SK-N-MC (cell line): ENCODE data around the gene PTPRA.

ENCODE experiments used
- EZH2 ChIP-seq: fragments of 200-600 bp; sonication (generic); IDR thresholded peaks from one replicate; pipeline ENCODE4 v1.6.1; 2017; ENCODE audit warnings: antibody characterized with exemption
- FOXP2 ChIP-seq: optimal IDR thresholded peaks from 2 replicates; pipeline ENCODE3; 2011; ENCODE audit warnings: mild to moderate bottlenecking, moderate library complexity; ENCODE audit not compliant: insufficient read depth; ENCODE audit errors: extremely low read length, control extremely low read depth
- POLR2AphosphoS5 ChIP-seq: IDR thresholded peaks from 2 replicates; pipeline ENCODE4 v1.6.1; 2012; ENCODE audit warnings: mild to moderate bottlenecking, low read depth, low read length, borderline replicate concordance

GRCh38 chr20:2834401-2835110 lies 38.7 kb upstream of the PTPRA start:
- TF ChIP-seq FOXP2: no peak
- TF ChIP-seq EZH2: no peak
- TF ChIP-seq POLR2AphosphoS5: no peak
